ENCODE results near the gene MBP. TPM values are rescaled to one million over a fixed set of nuclear protein-coding genes. Genes with fewer than 3 reads are reported as not detected.

The MBP gene
- total and polyA plus RNA-seq, 4 donors, result 619 to 2,945 (median 1,632) TPM

DNA sequence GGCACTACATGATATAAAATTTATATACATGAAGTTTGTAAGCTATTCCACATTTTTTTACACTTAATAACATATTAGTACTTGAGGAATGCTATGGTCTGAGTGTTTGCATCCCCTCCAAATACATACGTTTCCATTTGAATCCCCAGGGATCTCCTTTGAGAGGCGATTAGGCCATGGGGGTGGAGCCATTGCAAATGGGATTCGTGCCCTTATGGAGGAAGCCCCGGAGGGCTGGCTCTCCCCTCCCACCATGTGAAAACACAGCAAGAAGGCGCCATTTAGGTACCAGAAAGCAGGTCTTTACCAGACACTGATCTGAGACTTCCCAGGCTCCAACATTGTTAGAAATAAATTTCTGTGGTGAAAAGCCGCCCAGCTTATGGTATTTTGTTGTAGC is 20.8 kb upstream of the MBP start:
- DNase-seq (ENCODE audit: low read depth in 4 of 6, low spot score in 6 of 6), result no peak
- Histone ChIP-seq H3K27me3 (ENCODE audit: control insufficient read depth, insufficient read depth, low read length) (no peaks in the 10 kb centered on the region), H3K27ac (ENCODE audit: low read depth, low read length) (no peak overlapping the region), H3K36me3 (ENCODE audit: control insufficient read depth, insufficient read depth, low read length) (no peaks in the 10 kb centered on the region), H3K9me3 (ENCODE audit: control insufficient read depth, insufficient read depth, low read length) (no peaks in the 10 kb centered on the region), H3K4me3 (ENCODE audit: low read depth, low read length) (no peak overlapping the region), H3K4me1 (ENCODE audit: control insufficient read depth, insufficient read depth, low read length) (peaks cover 3% of the 10 kb centered on the region)
- 82% methylated on average over 2 of the region's 6 CpGs for WGBS (ENCODE audit: insufficient coverage)

DNA sequence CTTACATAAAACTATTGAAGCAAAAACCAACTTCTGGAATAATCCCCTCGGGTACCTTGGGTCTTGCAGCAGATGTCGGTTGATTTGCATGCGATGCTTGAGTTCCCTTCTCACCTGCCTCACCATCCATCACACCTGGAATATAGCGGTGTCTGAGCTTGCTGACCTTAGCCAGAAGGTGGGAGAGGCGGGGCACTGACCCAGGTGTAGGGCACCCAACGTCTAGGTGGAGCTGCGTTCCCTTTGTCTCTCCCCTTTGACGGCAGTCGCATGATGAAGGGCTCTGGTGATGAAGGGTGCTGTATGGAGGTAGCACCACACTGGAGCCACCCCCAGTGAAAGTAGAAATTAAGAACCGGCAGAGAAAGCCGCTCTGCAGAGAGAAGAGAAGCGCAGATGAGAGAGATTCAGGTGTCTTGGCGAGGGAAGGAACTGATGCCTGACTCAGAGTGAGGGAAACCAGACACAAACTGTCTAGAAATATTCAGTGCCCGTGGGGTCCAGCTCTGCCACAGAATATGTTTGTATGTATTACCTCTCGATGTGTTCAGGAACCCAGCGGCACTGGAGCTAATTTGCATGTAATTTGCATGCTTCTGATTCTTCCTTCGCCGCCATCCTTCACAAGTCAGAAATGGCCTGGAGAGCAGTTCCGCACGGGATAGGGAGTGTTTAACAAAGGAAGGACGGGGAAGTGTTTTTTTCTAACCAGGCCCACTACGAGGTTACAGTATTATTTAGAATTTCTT is 19.4 kb upstream of the MBP start:
- H3K9me3 ChIP-seq (ENCODE audit: control insufficient read depth, insufficient read depth, low read length), result no peaks in the 10 kb centered on the region
- peak in 1 of 6 donors; percentile 66 for DNase-seq (ENCODE audit: low read depth in 4 of 6, low spot score in 6 of 6)
- H3K27me3 ChIP-seq (ENCODE audit: control insufficient read depth, insufficient read depth, low read length), result no peaks in the 10 kb centered on the region
- WGBS (ENCODE audit: insufficient coverage), result 87% methylated on average over 10 of the region's 22 CpGs
- no peak overlapping the region for H3K4me3 ChIP-seq (ENCODE audit: low read depth, low read length)
- H3K27ac ChIP-seq (ENCODE audit: low read depth, low read length), result no peak overlapping the region
- peaks cover 3% of the 10 kb centered on the region for H3K4me1 ChIP-seq (ENCODE audit: control insufficient read depth, insufficient read depth, low read length)
- H3K36me3 ChIP-seq (ENCODE audit: control insufficient read depth, insufficient read depth, low read length), result no peaks in the 10 kb centered on the region

DNA sequence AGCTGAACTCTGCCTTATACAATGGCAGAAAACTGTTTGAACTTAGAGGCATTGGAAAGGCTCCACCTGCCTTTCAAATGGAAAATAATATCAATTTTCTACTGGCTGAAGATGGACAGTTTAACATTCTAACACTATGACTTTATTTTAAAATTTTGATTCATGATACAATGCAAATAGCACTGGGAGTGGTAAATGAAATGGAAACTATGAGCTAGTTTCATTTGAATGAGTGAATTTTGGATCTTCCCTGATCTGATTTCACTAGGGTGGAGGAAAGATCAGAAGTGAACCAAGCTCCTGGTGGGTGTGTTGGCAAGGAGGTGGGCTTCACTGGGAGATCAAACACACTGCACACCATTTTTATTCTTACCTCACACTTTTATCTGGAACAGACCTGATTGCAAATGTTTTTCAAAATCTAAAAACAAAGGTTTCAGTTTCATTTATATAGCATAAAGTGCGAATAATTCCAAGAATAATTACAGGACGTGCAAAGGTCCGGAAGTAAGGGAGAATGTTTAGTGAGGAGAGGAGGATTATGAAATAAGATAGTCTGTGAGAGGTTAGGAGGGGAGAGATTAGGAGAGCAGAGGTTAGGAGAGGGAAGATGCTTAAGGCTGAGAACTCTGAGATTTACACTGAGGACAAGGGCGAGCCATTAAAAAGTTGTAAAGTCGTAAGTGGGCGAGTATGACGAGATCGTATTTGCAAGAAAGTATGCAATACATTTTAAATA is 18.6 kb upstream of the MBP start:
- no peaks in the 10 kb centered on the region for H3K27me3 ChIP-seq (ENCODE audit: control insufficient read depth, insufficient read depth, low read length)
- H3K4me3 ChIP-seq (ENCODE audit: low read depth, low read length), result no peak overlapping the region
- H3K27ac ChIP-seq (ENCODE audit: low read depth, low read length), result no peak overlapping the region
- 76% methylated on average over 3 of the region's 8 CpGs for WGBS (ENCODE audit: insufficient coverage)
- DNase-seq (ENCODE audit: low read depth in 4 of 6, low spot score in 6 of 6), result no peak
- H3K4me1 ChIP-seq (ENCODE audit: control insufficient read depth, insufficient read depth, low read length), result peaks cover 3% of the 10 kb centered on the region
- no peaks in the 10 kb centered on the region for H3K9me3 ChIP-seq (ENCODE audit: control insufficient read depth, insufficient read depth, low read length)
- H3K36me3 ChIP-seq (ENCODE audit: control insufficient read depth, insufficient read depth, low read length), result no peaks in the 10 kb centered on the region

DNA sequence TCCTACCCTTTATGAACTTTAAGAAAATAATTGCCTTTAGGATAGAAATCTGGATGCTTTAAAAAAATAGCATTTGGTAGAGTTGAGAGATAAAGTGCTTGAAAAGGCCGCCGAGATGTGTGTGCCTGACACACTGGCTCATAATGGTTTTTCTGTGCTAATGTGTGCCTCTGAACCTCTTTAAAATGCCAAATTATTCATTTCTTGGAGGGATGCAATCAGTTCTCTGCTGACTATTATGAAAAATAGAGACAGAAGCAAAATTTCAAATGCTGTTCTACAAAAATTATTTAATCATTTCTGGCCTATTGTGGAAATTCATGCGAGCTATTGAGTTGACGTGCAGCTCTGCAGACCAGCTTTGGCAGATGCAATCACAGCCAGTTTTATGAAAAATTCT is 18.0 kb upstream of the MBP start:
- peaks cover 3% of the 10 kb centered on the region for H3K4me1 ChIP-seq (ENCODE audit: control insufficient read depth, insufficient read depth, low read length)
- no peaks in the 10 kb centered on the region for H3K27me3 ChIP-seq (ENCODE audit: control insufficient read depth, insufficient read depth, low read length)
- no peaks in the 10 kb centered on the region for H3K36me3 ChIP-seq (ENCODE audit: control insufficient read depth, insufficient read depth, low read length)
- H3K4me3 ChIP-seq (ENCODE audit: low read depth, low read length), result no peak overlapping the region
- 100% methylated on average over 2 of the region's 4 CpGs for WGBS (ENCODE audit: insufficient coverage)
- DNase-seq (ENCODE audit: low read depth in 4 of 6, low spot score in 6 of 6), result peak in 1 of 6 donors; percentile 58
- no peaks in the 10 kb centered on the region for H3K9me3 ChIP-seq (ENCODE audit: control insufficient read depth, insufficient read depth, low read length)
- no peak overlapping the region for H3K27ac ChIP-seq (ENCODE audit: low read depth, low read length)

DNA sequence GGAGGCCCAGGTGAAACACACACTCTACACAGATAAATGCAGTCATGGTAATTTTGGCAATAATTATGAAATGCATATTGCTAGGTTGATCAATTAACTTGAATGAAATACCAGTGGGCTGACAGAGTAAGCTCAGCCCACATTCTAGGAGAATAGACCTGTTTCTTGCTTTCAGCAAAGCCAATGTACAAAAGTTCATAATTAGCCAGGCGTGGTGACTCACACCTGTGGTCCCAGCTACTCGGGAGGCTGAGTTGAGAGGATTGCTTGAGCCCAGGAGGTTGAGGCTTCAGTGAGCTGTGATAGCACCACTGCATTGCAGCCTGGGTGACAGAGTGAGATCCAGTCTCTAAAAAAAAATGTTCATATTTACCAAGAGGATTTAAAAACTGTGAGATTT is 15.7 kb upstream of the MBP start:
- peaks cover 3% of the 10 kb centered on the region for H3K4me1 ChIP-seq (ENCODE audit: control insufficient read depth, insufficient read depth, low read length)
- DNase-seq (ENCODE audit: low read depth in 4 of 6, low spot score in 6 of 6), result no peak
- WGBS (ENCODE audit: insufficient coverage), result 100% methylated on average over 2 of the region's 2 CpGs
- H3K4me3 ChIP-seq (ENCODE audit: low read depth, low read length), result no peak overlapping the region
- no peaks in the 10 kb centered on the region for H3K36me3 ChIP-seq (ENCODE audit: control insufficient read depth, insufficient read depth, low read length)
- H3K27ac ChIP-seq (ENCODE audit: low read depth, low read length), result no peak overlapping the region
- no peaks in the 10 kb centered on the region for H3K27me3 ChIP-seq (ENCODE audit: control insufficient read depth, insufficient read depth, low read length)
- H3K9me3 ChIP-seq (ENCODE audit: control insufficient read depth, insufficient read depth, low read length), result peaks cover under 1% of the 10 kb centered on the region

DNA sequence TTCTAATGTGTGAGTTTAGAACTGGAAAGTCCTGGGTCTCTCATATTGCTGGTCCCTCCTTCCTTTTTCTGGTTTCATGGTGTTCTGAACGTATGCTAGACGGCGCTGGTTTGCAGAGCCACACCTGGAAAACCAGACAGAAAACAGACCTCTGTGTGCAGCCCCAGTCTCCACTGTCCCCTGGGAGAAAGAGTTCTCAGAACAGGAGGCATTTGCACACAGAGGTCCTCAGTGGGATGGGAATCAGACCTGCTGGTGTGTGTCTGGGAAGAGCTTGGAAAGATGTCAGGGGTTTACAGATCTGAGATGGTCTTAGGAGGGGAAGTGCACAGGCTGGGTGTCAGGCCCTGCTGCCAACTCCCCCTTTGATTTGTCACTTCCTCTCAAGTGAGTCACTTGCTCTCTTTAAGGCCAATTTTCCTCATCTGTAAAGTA is 14.9 kb upstream of the MBP start:
- Histone ChIP-seq H3K27me3 (ENCODE audit: control insufficient read depth, insufficient read depth, low read length) (no peaks in the 10 kb centered on the region), H3K4me1 (ENCODE audit: control insufficient read depth, insufficient read depth, low read length) (peaks cover 3% of the 10 kb centered on the region), H3K27ac (ENCODE audit: low read depth, low read length) (no peak overlapping the region), H3K36me3 (ENCODE audit: control insufficient read depth, insufficient read depth, low read length) (no peaks in the 10 kb centered on the region), H3K9me3 (ENCODE audit: control insufficient read depth, insufficient read depth, low read length) (peaks cover 3% of the 10 kb centered on the region), H3K4me3 (ENCODE audit: low read depth, low read length) (no peak overlapping the region)
- 100% methylated on average over 1 of the region's 3 CpGs for WGBS (ENCODE audit: insufficient coverage)
- DNase-seq (ENCODE audit: low read depth in 4 of 6, low spot score in 6 of 6), result no peak

DNA sequence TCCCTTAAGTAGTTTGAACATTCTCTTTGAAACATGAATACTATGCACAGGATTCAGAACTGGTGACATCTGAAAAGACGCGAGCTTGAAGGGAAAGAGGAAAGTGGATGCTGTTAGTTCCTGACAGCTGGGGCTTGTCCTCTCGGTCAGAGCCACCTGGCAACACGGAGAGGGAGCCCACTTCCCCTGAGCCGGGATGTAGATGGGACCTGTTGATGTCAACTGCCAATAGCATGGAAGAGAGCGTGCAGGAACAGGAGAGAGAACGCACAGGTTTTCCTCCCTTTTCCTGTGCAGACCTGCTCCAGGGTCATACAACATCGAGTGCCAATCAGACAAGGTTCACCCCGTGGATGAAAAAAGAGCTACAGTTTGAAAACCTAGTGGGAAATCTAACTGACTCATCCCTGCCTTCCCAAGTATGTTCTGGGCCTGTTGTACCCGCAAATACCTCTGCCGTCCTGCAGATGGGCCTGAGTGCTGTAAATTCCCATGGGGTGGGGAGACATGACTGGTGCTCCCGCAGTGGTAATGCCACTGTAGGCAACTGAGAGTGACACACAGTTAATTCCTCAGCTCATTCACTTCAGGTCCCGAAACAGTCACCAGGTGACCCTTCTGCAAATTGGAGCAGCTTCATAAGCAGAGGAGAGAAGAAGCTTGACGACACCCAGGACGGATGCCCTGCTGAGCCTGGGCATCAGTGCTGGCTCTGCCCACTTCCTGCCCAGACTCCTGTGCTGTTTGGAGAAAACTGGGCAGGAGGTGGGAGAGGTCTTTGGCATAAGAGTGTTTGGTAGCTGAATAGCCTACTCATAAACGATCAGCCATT is 13.9 kb upstream of the MBP start:
- H3K27ac ChIP-seq (ENCODE audit: low read depth, low read length), result no peak overlapping the region
- H3K4me1 ChIP-seq (ENCODE audit: control insufficient read depth, insufficient read depth, low read length), result no peaks in the 10 kb centered on the region
- 83% methylated on average over 14 of the region's 16 CpGs for WGBS (ENCODE audit: insufficient coverage)
- DNase-seq (ENCODE audit: low read depth in 4 of 6, low spot score in 6 of 6), result no peak
- H3K4me3 ChIP-seq (ENCODE audit: low read depth, low read length), result no peak overlapping the region
- H3K27me3 ChIP-seq (ENCODE audit: control insufficient read depth, insufficient read depth, low read length), result no peaks in the 10 kb centered on the region
- H3K9me3 ChIP-seq (ENCODE audit: control insufficient read depth, insufficient read depth, low read length), result peaks cover 3% of the 10 kb centered on the region
- no peaks in the 10 kb centered on the region for H3K36me3 ChIP-seq (ENCODE audit: control insufficient read depth, insufficient read depth, low read length)

DNA sequence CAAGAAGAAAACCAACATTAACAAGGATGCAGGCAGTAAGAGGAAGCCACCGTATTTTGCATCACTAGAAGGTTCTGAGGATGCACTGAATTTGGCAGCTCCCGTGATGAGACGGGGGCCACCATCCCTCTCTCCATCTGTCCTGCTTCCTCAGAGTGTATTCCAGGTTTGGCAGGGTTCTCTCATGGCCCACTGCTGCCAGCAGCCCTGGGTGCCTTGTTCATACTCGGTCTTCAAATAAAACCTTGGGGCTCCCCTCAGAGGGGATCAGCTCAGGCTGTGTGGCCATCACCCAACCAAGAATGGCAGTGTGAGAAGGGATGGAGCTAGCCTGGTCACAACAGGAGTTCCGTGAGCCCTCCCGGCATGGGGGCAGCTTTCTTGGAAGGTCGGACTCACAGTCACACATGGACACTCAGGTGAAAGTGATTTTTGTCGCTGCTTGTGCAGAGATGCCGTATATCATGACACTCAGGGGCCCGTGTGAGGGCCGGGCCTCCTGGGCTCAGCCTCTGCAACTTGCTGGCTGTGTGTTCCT is 12.8 kb upstream of the MBP start:
- Histone ChIP-seq H3K36me3 (ENCODE audit: control insufficient read depth, insufficient read depth, low read length) (no peaks in the 10 kb centered on the region), H3K27me3 (ENCODE audit: control insufficient read depth, insufficient read depth, low read length) (no peaks in the 10 kb centered on the region), H3K4me3 (ENCODE audit: low read depth, low read length) (no peak overlapping the region), H3K27ac (ENCODE audit: low read depth, low read length) (no peak overlapping the region), H3K9me3 (ENCODE audit: control insufficient read depth, insufficient read depth, low read length) (peaks cover 3% of the 10 kb centered on the region), H3K4me1 (ENCODE audit: control insufficient read depth, insufficient read depth, low read length) (no peaks in the 10 kb centered on the region)
- no peak for DNase-seq (ENCODE audit: low read depth in 4 of 6, low spot score in 6 of 6)
- 85% methylated on average over 11 of the region's 11 CpGs for WGBS (ENCODE audit: insufficient coverage)

DNA sequence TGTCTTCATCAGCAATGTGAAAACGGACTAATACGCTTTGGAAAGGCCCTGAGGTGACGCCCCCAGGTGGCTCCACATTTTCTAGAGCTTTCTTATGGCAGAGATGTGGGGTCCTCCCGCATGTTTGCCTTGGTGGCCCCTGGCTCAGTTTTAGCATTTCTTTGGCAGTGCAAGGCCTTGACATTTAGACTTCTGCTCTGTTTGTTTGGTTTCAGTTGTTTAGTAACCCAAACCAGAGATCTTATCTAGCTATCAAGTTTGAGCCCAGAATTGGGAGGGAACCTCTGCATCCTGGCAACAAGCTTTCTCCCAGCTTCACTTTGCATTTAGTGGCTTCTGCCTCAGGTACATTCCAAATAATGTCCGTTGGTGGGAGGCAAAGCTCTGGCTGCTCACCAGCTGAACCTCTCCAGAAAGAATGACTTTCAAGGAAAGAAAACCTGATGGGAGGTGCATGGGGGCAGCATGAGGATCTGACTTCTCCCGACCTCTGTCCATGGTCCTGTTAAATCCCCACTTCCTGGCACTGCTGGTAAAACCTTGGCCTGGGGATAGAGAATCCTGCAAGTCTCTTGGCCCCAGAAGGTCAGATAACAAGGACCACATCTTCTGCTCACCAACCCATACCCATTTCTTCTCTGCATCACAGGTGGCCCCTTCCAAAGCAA is 12.0 kb upstream of the MBP start:
- 62% methylated on average over 5 of the region's 6 CpGs for WGBS (ENCODE audit: insufficient coverage)

More for the DNA sequence above, 12.0 kb upstream of the MBP start:
- H3K27ac ChIP-seq (ENCODE audit: low read depth, low read length), result no peak overlapping the region
- no peak for DNase-seq (ENCODE audit: low read depth in 4 of 6, low spot score in 6 of 6)
- H3K4me1 ChIP-seq (ENCODE audit: control insufficient read depth, insufficient read depth, low read length), result no peaks in the 10 kb centered on the region
- no peak overlapping the region for H3K4me3 ChIP-seq (ENCODE audit: low read depth, low read length)
- no peaks in the 10 kb centered on the region for H3K36me3 ChIP-seq (ENCODE audit: control insufficient read depth, insufficient read depth, low read length)
- peaks cover 3% of the 10 kb centered on the region for H3K9me3 ChIP-seq (ENCODE audit: control insufficient read depth, insufficient read depth, low read length)
- H3K27me3 ChIP-seq (ENCODE audit: control insufficient read depth, insufficient read depth, low read length), result no peaks in the 10 kb centered on the region
